ENCODE results near the gene FCHSD2. TPM values are rescaled to one million over a fixed set of nuclear protein-coding genes. Genes with fewer than 3 reads are reported as not detected.
"Not testable (repeated sequence)": the region's sequence is repeated elsewhere in the genome, so short reads cannot be mapped to it uniquely, and the experiment has no call there.

FCHSD2 gene
- total RNA-seq, 1 experiment from 2014 or later = 5.9 TPM

DNA sequence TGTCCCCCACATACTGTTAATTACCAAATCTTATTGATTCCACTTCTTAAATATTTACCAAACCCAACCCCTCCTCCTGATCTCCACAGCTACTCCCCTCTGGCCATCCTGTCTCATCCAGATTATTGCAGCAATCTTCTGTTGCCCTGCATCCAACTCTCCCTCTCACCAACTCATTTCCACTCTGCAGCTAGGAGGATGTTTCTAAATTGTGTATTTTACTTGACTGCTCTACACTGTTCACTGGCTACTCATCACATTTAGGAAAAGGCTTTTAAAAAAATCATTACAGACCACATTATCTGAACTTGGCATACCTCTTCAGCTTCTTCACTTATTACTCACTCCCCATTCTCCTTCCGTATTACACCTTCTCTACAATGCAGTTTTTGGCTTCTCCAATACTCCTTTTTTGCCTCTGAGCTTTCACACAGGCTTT is 210.0 kb downstream of the FCHSD2 start:
- DNase-seq (ENCODE audit: low read depth) = no peak

DNA sequence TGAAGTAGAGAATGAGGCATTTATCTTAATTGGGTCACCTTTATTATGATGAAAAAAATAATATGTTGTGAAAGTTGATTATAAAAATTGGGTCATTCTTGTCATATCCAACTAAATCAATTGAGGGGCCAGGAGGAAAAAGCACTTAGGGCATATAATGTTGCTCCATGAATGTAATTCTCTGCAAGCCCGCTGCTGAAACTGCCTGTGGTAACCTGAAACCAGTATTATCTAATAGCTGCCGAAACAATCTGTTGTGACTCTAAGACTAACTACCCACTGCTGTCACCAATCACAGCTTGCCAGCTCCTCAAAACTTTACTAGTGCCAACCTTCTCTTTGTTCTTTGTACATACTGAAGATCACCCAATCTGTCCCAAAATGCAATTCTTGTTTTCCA is 212.1 kb downstream of the FCHSD2 start:
- DNase-seq (ENCODE audit: low read depth) = peak; percentile 24

DNA sequence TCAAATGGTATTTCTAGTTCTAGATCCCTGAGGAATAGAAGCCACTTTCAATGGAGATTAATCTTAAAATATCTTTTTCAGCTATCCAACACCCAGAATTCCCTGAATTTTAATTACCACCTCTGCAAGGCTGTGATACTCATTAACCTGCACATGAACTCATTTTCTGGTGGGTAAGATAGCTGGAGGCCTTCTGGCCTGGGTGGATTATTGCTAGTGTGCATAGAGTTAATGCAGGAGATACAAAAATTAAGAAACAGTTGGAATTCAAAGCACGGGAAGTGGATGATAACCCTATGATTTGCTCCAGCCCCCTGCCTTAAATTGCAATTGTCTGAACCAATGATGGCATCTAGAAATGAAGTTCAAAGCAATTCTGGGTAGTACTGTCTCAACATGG is 212.9 kb downstream of the FCHSD2 start:
- no peak for DNase-seq (ENCODE audit: low read depth)

DNA sequence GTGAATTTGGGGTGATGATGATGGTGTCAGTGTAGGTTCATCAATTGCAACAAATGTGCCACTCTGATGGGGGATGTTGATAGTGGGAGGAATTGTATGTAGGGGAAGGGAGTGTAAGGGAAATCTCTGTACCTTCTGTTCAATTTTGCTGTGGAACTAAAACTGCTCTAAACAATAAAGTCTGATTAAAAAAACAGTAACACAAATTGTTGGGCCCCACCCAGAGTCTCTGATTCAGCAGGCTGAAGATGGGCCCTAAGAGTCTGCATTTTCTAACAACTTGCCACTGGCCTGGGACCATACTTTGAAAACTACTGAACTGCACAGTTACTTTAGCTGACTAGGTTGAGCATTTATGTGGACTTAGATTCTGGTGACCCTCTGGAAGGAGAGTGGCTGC is 214.7 kb downstream of the FCHSD2 start:
- DNase-seq (ENCODE audit: low read depth) = no peak

DNA sequence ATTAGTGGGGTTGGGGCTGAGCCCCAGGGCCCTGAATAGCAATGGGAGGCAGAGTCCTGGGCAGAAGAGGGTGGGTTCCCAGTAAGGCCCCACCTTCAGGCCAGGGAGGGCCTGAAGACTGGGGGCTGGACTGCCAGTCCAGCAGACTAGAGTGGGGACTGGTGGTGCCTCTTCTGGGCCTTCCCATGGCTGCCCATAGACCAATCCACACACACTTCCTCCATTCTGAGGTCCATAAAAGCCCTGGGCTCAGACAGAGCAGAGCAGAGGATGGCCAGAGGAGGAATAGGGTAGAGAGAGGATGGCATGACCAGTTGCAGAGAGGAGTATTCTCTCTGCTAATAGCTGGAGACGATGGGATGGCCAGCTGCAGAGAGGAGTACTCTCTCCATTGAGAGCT is 216.0 kb downstream of the FCHSD2 start:
- DNase-seq (ENCODE audit: low read depth) = no peak

DNA sequence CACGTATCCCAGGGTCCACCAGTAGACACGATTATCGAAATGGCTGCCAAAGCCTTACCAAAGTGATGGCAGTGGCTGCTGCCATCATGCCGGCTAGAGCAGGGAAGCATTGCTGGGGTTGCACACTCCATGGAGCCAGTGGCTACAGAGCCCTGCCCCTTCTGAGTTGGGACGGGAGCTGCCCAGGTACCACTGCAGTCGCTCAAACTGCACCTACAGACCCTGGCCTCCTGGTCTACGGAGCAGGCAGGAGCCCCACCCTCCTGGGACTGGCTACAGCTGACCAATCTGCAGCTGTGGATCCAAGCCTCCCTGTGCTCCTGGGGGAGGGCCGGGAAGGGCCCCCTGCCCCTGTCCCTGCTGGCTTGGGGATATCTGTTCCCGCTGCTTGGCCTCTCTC is 216.5 kb downstream of the FCHSD2 start:
- DNase-seq (ENCODE audit: low read depth) = no peak

DNA sequence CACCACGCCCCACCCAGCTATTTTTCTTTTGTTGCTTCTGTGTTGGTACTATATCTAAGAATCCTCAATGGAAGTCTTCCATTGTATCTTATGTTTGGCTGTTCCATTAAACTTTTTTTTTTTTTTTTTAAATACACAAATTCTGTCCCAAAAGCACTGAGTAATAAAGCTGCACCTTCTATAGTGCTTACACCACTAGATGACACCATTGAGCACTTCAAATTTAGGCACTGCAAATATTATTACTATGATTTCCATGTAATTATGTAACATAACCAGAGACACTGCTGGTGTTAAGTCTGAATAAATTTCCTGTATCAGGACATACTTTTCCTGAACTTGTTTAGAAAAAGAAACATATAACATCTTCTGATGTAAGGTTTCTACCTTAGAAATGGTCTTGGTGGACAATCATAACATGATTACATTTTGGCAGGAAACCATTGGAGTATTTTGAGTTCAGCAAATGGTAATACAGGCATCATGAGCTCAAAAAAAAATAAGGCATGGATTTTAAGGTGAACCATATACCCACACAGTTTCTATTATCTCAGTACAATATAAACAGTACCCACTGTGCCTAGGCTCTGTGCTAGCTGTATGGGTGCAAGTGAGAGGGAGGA is 217.4 kb downstream of the FCHSD2 start:
- peak; percentile 53 for DNase-seq (ENCODE audit: low read depth)

DNA sequence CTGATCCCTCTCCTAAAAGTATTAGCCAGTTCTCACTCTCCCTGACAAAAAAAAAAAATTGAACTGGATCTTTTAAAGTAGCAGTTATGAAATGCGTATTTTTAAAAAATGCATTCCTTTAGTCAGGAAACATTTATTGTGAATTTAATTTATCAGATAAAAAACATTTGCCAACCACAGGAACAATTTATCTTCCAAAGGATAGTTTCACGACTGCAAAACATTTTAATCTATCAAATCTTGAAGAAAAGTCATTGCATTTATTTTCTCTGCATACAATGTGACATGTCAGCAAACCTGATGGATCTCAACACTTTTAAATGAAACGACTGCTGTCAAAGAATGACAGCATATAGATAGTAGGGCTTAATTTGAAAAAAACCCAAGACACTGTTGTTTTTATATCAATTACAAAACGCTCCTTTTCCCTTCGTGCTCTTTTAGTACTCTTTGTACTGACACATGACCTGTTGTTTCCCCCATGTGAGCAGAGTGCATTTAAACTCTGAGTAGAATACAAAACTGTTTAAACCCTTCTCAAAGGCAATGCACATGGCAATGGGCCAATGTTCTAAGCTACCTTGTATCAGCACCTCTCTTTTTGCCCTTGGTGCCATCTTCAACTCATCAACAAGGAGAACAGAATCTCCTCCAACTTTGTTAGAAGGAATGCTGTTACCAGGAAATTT is 220.9 kb downstream of the FCHSD2 start:
- DNase-seq (ENCODE audit: low read depth) = no peak

DNA sequence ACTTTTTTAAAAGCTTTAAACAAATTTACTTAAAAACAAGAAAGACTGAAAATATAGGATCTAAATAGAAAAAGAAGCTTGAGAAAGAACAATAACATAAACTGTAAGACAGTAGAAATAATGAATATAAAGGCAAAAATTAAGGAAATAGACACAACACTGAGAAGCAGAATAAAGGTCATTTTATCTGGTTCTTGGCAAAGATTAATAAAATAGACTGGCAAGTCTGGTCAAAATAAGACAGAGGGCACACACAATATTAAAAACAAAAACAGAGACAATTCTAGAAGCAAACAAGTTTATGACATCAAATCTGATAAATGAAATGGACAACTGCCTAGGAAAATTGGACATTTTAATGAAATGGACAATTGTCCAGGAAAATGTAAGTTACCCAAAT is 222.1 kb downstream of the FCHSD2 start:
- DNase-seq (ENCODE audit: low read depth) = no peak

DNA sequence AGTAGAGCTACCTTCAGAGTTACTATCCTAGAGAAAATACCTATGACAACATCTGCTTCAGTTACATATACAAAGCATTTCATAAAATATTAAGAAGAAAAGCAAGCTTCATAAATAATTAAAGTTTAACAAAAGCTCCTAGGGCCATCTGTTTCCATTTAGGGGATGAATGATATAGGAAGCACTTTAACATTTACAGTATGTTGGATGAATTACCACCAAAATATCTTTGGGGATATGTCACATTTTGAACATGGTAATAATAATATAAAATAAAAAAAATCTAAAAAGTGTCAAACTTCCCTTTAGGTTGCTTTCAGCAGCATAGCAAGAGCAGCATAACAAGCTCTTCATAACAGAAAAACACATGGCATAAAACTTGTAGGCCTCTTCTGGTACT is 223.3 kb downstream of the FCHSD2 start:
- no peak for DNase-seq (ENCODE audit: low read depth)

DNA sequence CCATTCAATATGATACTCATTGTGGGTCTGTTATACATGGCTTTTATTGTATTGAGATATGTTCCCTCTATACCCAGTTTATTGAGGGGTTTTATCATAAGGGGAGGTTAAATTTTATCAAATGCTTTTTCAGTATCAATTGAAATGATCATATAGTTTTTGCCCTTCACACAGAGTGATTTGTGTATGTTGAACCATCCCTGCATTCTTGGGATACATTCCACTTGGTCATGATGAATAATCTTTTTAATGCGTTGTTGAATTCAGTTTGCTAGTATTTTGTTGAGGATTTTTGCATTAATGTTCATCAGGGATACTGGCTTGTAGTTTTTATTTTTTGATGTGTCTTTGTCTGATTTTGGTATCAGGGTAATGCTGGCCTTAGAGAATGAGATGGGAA is 229.9 kb downstream of the FCHSD2 start:
- no peak for DNase-seq (ENCODE audit: low read depth)

DNA sequence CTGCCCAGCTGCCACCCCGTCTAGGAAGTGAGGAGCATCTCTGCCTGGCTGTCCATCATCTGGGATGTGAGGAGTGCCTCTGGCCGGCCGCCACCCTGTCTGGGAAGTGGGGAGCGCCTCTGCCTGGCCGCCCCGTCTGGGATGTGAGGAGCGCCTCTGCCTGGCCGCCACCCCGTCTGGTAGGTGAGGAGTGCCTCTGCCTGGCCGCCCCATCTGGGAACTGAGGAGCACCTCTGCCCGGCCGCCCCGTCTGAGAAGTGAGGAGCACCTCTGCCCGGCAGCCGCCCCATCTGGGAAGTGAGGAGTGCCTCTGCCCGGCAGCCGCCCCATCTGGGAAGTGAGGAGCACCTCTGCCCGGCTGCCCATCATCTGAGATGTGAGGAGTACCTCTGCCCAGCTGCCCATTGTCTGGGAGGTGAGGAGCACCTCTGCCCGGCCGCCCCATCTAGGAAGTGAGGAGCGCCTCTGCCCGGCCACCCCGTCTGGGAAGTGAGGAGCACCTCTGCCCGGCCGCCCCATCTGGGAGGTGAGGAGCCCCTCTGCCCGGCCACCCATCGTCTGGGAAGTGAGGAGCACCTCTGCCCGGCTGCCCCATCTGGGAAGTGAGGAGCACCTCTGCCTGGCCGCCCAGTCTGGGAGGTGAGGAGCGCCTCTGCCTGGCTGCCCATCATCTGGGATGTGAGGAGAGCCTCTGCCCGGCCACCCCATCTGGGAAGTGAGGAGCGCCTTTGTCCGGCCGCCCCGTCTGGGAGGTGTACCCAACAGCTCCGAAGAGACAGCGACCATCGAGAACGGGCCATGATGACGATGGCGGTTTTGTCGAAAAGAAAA is 232.3 kb downstream of the FCHSD2 start:
- DNase-seq (ENCODE audit: low read depth) = not testable (repeated sequence)

DNA sequence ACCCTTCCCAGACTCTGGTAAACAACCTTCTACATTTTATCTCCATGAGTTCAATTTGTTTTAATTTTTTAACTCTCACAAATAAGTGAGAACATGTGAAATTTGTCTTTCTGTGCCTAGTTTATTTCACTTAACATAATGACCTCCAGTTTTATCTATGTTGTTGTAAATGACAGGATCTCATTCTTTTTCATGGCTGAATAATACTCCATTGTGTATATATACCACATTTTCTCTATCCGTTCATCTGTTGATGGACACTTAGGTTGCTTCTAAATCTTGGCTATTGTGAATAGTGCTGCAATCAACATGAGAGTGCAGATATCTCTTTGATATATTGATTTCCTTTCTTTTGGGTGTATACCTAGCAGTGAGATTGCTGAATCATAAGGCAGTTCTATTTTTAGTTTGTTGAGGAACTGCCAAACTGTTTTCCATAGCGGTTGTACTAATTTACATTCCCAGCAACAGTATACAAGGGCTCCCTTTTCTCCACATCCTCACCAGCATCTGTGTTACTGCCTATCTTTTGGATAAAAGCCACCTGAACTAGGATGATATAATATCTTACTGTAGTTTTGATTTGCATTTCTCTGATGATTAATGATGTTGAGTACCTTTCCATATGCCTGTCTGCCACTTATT is 234.0 kb downstream of the FCHSD2 start:
- no peak for DNase-seq (ENCODE audit: low read depth)

DNA sequence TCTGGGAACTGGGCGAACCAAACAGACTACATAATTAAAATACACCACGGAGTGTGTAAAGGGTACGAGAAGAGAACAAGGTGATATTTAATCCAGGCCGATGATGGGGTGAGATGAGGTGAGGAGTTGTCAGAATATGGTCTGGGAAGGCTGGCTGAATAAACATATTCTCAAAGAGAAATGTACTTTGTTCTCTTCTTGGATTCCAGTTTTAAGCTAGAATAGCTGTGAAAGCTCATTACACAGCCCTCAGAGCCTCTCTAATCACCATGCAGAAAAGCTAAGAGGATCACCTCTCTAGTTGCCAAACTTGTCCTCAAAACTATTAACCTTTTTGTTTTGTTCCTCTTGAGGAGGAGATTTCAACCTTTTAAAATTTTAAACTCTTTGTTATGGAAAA is 238.1 kb downstream of the FCHSD2 start:
- DNase-seq (ENCODE audit: low read depth) = no peak

DNA sequence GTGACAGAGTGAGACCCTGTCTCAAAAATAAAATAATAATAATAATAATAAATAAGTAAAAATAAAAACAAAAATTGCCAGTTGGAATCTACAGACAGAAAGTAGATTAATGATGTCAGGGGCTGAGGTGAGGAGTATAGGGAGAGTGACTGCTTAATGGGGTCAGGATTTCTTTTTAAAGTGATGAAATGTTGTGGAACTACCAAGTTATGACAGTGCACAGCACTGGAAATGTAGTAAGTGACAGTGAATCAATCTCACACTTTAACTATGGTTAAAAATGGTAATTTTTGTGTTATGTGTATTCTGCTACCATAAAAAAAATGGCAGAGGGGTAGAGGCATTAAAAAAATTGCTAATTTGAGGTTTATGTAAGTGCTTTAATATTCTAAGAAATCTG is 240.7 kb downstream of the FCHSD2 start:
- DNase-seq (ENCODE audit: low read depth) = no peak

DNA sequence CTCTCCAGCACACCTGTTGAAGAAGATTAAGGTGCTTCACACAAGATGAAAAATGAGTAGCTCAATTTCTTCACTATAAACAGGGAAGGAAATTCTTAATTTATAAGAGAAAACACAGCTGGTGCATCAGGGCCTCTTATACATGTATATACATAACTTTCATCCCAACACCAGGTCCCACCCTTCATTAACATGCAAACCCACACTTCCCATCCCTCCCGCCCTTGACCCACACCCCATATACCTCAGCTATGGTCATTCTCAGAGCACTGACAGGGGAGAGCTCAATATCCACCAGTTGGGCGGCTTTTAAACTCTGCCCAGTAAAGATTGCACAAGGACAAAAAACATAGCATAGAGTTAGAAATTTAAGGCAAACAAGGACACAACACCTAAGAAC is 242.1 kb downstream of the FCHSD2 start:
- no peak for DNase-seq (ENCODE audit: low read depth)

DNA sequence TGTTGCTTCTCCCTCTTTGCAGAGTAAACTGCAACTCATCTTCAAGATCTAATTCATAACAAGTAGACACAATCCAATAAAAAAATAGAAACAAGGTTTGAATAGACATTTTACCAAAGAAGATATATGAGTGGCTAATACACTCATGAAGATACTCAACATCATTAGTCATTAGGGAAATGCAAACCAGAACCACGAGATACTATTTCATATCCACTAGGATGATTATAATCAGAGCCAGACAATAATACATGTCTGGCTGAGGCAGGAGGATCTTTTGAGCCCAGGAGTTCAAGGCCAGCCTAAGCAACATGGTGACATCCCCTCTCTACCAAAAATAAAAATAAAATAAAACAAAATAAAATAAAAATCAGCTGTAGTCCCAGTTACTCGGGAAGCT is 242.9 kb downstream of the FCHSD2 start:
- peak; percentile 26 for DNase-seq (ENCODE audit: low read depth)

DNA sequence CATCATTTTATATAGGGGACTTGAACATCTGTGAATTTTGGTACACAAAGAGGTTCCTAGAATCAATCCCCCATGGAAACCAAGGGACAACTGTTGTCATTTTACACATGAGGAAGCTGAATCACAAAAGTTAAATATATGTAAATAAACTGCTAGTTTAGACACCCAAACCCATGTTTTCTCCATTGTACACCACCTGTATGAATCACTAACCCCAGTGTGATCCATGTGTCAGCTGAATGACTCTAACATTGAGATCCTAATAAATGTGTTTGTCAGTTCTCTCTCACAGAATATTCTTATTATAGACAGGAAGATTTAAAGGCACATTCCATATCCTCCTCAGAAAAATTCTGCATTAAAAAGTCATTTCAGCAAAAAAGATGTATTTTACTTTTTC is 244.6 kb downstream of the FCHSD2 start:
- peak; percentile 8 for DNase-seq (ENCODE audit: low read depth)

DNA sequence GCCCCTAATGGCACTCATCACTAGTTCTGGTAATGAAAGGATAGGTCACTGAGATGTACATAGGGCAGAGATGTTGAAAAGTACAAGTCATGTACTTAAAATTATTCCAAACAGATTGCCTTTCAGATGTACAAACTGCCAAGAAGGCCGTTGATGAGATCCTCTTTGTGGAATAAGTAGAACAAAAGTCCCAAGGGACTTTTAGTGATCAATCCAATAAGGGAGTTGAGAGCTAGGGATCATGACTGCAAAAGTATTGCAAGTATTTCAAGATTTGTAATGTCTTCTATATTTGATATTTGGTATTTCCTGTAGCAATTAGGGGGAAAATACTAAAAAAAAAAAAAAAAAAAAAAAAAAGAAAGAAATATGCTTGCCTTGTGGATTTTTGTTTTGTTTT is 245.7 kb downstream of the FCHSD2 start:
- no peak for DNase-seq (ENCODE audit: low read depth)

DNA sequence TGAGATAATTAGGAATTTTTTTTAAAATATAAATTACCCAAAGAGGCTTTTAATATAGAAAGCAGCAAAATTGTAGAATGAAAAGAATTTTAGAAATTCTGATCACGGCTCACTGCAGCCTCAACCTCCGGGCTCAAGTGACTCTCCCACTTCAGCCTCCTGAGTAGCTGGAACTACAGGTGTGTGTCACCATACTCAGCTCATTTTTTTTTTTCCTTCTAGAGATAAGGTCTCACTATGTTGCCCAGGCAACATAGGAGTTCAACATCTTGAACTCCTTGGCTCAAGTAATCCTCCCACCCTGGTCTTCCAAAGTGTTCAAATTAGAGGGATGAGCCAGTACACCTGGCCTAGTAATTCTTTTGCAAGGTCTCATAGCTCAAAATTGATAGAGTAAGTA is 251.2 kb downstream of the FCHSD2 start:
- no peak for DNase-seq (ENCODE audit: low read depth)

DNA sequence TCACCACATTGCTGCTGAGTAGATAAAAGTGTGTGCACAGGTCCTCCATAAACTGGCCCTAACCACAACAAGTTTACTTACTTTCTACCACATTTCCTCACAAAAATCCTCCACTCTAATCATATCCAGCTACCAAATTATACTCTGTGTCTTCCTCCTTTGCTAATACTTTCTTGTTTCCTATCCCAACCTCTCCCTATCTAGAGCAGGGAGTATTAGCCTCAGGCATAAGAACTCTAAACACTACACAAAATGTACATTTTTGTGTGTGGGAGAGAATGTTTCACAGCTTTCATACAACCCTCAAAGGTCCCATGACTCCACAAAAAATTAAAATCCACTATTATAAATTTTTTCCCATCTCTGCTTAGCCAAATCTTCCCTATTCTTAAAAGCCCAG is 255.5 kb downstream of the FCHSD2 start:
- DNase-seq (ENCODE audit: low read depth) = no peak
